HepG2 (cell line): Measurements from ENCODE around the gene SFXN5. TPM values are rescaled to one million over a fixed set of nuclear protein-coding genes. Genes with fewer than 3 reads are reported as not detected.
A peak's percentile ranks its signal among the peaks of the same experiment; 100 is the strongest.

ENCODE experiments used
- FOXO1 ChIP-seq: sonication (generic); formaldehyde crosslinking; IDR thresholded peaks from 2 replicates; pipeline ENCODE4 v1.4.0; 2020; ENCODE audit warnings: missing genetic modification reagents
- HOXA3 ChIP-seq: sonication (generic); formaldehyde crosslinking; IDR thresholded peaks from 2 replicates; pipeline ENCODE4 v1.5.0; 2020; ENCODE audit warnings: missing genetic modification reagents
- HOXA9 ChIP-seq: sonication (generic); formaldehyde crosslinking; IDR thresholded peaks from 2 replicates; pipeline ENCODE4 v1.8.1; 2022; ENCODE audit warnings: missing genetic modification reagents, mild to moderate bottlenecking, moderate library complexity, borderline replicate concordance
- PRMT3 ChIP-seq: sonication (generic); formaldehyde crosslinking; IDR thresholded peaks from 2 replicates; pipeline ENCODE4 v1.8.1; 2022; ENCODE audit warnings: low read depth, mild to moderate bottlenecking, moderate library complexity, missing genetic modification reagents, borderline replicate concordance
- RELA ChIP-seq: sonication (generic); formaldehyde crosslinking; IDR thresholded peaks from 2 replicates; pipeline ENCODE4 v1.4.0; 2020; ENCODE audit warnings: missing genetic modification reagents
- TCF12 ChIP-seq, 2 experiments: fragments of 450-650 bp in 1 of 2; sonication (generic) in 1 of 2; formaldehyde crosslinking in 1 of 2; IDR thresholded peaks; 2 replicates each; pipeline versions ENCODE4 v1.6.1 to v1.8.0; 2017 to 2022; ENCODE audit warnings: antibody characterized with exemption in 1 of 2, mild to moderate bottlenecking in 1 of 2, missing genetic modification reagents in 1 of 2, moderate library complexity in 1 of 2
- ZNF460 ChIP-seq: sonication (generic); formaldehyde crosslinking; IDR thresholded peaks from 2 replicates; pipeline ENCODE4 v1.5.1; 2020; ENCODE audit warnings: missing genetic modification reagents, mild to moderate bottlenecking, borderline replicate concordance
- ZNF782 ChIP-seq: sonication (generic); formaldehyde crosslinking; IDR thresholded peaks from 2 replicates; pipeline ENCODE4 v1.4.0; 2020; ENCODE audit warnings: missing genetic modification reagents, mild to moderate bottlenecking, borderline replicate concordance
- ZSCAN12 ChIP-seq: sonication (generic); formaldehyde crosslinking; IDR thresholded peaks from 2 replicates; pipeline ENCODE4 v1.9.0; 2021; ENCODE audit warnings: mild to moderate bottlenecking, missing genetic modification reagents
- polyA plus RNA-seq, 8 experiments: library from polyadenylated mRNA; depleted of rRNA in 3 of 8; stranded (reverse) in 7 of 8; unstranded in 1 of 8; fragments of >200 nt; fragmentation: Illumina TruSeq in 4 of 8; extraction: Trizol in 4 of 8; gene quantifications; 2 replicates each; pipeline versions ENCODE4 v1.2.1 to v1.2.3, GENCODE V29; 2011 to 2016; ENCODE audit warnings: low read depth in 4 of 8, missing spikeins in 1 of 8, mixed read lengths in 1 of 8; ENCODE audit not compliant: insufficient read depth in 1 of 8
- total RNA-seq, 5 experiments: library from RNA; depleted of rRNA; stranded (reverse); fragments of >200 nt; fragmentation: Illumina TruSeq; extraction: Trizol; gene quantifications; 2 replicates each; pipeline ENCODE4 v1.2.3, GENCODE V29; 2016; ENCODE audit warnings: low read depth in 1 of 5
- TF ChIP-seq, protein P1 (sequence below): sonication (generic); formaldehyde crosslinking; IDR thresholded peaks from 2 replicates; pipeline ENCODE4 v1.5.0; 2020; ENCODE audit warnings: mild to moderate bottlenecking, missing genetic modification reagents, borderline replicate concordance
- TF ChIP-seq, protein P2 (sequence below): IDR thresholded peaks from 2 replicates; pipeline ENCODE4 v1.6.1; 2016; ENCODE audit warnings: missing compliant biosample characterization, missing genetic modification reagents, borderline replicate concordance
- TF ChIP-seq, protein P3 (sequence below): sonication (generic); formaldehyde crosslinking; IDR thresholded peaks from 2 replicates; pipeline ENCODE4 v1.4.0; 2020; ENCODE audit warnings: mild to moderate bottlenecking, missing genetic modification reagents
- TF ChIP-seq, protein P4 (sequence below), 2 experiments: sonication (generic) in 1 of 2; formaldehyde crosslinking in 1 of 2; IDR thresholded peaks; 2 replicates each; pipeline versions ENCODE4 v1.4.0 to v1.6.1; 2018 to 2020; ENCODE audit warnings: missing genetic modification reagents in 2 of 2, borderline replicate concordance in 1 of 2, low read depth in 1 of 2, mild to moderate bottlenecking in 1 of 2, missing biosample characterization in 1 of 2
- TF ChIP-seq, protein P5 (sequence below): sonication (generic); formaldehyde crosslinking; IDR thresholded peaks from 2 replicates; pipeline ENCODE4 v1.5.1; 2020; ENCODE audit warnings: missing genetic modification reagents, mild to moderate bottlenecking, borderline replicate concordance
- TF ChIP-seq, protein P6 (sequence below): sonication (generic); formaldehyde crosslinking; IDR thresholded peaks from 2 replicates; pipeline ENCODE4 v1.9.0; 2021; ENCODE audit warnings: missing genetic modification reagents, mild to moderate bottlenecking, borderline replicate concordance

The SFXN5 gene
- total and polyA plus RNA-seq, 2 of the 13 experiments (the other 11 are each of a cell fraction or from before 2014, with no cell fraction given) = 34.9 to 37.4 TPM

DNA sequence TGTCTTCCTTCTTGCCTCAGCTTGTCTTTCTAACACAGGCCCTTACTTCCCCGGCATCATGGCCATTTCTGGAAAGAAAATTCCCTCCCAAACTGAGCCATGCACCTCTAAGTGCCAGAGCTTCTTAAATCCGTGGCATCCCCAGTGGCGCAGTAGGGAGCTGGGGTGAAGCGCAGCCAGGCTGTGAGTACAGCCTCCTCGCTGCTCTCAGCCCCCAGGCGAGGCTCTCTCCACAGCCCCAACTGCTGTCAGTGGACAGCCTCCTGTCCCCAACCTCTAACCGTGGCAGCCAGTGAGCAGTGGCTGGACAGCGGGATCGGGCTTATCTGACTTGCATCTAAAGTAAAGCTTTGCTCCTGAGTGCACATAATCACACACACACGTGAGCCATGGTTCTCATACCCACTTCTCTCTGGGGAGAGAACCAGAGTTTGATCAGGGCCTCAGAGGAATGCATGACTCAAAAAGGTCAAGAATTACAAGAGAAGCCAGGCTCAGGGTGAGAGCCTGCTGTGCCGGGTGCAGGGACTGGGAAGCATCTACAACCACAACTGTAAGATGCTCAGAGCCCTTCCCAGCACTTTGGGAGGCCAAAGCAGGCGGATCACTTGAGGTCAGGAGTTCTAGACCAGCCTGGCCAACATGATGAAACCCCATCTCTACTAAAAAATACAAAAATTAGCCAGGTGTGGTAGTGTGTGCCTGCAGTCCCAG is 50.7 kb downstream of the SFXN5 start (continued):
- TF ChIP-seq HOXA9 (CRISPR knock-in tag) = no peak
- no peak for TF ChIP-seq ZNF460 (CRISPR knock-in tag)
- peak; percentile 18; the same call in 1 of the 2 replicates for TF ChIP-seq FOXO1 (CRISPR knock-in tag)
- TF ChIP-seq, protein P1, sequence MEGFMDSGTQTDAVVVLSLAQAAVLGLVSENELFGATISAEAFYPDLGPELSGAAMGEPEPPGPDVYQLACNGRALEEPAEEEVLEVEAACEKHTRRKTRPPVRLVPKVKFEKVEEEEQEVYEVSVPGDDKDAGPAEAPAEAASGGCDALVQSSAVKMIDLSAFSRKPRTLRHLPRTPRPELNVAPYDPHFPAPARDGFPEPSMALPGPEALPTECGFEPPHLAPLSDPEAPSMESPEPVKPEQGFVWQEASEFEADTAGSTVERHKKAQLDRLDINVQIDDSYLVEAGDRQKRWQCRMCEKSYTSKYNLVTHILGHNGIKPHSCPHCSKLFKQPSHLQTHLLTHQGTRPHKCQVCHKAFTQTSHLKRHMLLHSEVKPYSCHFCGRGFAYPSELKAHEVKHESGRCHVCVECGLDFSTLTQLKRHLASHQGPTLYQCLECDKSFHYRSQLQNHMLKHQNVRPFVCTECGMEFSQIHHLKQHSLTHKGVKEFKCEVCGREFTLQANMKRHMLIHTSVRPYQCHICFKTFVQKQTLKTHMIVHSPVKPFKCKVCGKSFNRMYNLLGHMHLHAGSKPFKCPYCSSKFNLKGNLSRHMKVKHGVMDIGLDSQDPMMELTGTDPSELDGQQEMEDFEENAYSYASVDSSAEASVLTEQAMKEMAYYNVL (CRISPR knock-in tag) = peak; percentile 74
- TF ChIP-seq TCF12 (IDR thresholded peaks at IDR 0.05) = no peak
- TF ChIP-seq TCF12 (CRISPR knock-in tag; IDR thresholded peaks at IDR 0.05) = peak; percentile 36; the same call in 1 of the 2 replicates
- no peak for TF ChIP-seq PRMT3 (CRISPR knock-in tag)
- TF ChIP-seq, protein P2, sequence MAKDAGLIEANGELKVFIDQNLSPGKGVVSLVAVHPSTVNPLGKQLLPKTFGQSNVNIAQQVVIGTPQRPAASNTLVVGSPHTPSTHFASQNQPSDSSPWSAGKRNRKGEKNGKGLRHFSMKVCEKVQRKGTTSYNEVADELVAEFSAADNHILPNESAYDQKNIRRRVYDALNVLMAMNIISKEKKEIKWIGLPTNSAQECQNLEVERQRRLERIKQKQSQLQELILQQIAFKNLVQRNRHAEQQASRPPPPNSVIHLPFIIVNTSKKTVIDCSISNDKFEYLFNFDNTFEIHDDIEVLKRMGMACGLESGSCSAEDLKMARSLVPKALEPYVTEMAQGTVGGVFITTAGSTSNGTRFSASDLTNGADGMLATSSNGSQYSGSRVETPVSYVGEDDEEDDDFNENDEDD (CRISPR knock-in tag) = no peak
- TF ChIP-seq ZNF782 = no peak
- TF ChIP-seq, protein P3, sequence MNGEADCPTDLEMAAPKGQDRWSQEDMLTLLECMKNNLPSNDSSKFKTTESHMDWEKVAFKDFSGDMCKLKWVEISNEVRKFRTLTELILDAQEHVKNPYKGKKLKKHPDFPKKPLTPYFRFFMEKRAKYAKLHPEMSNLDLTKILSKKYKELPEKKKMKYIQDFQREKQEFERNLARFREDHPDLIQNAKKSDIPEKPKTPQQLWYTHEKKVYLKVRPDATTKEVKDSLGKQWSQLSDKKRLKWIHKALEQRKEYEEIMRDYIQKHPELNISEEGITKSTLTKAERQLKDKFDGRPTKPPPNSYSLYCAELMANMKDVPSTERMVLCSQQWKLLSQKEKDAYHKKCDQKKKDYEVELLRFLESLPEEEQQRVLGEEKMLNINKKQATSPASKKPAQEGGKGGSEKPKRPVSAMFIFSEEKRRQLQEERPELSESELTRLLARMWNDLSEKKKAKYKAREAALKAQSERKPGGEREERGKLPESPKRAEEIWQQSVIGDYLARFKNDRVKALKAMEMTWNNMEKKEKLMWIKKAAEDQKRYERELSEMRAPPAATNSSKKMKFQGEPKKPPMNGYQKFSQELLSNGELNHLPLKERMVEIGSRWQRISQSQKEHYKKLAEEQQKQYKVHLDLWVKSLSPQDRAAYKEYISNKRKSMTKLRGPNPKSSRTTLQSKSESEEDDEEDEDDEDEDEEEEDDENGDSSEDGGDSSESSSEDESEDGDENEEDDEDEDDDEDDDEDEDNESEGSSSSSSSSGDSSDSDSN (CRISPR knock-in tag) = peak; percentile 55
- no peak for TF ChIP-seq ZSCAN12
- TF ChIP-seq, protein P4, sequence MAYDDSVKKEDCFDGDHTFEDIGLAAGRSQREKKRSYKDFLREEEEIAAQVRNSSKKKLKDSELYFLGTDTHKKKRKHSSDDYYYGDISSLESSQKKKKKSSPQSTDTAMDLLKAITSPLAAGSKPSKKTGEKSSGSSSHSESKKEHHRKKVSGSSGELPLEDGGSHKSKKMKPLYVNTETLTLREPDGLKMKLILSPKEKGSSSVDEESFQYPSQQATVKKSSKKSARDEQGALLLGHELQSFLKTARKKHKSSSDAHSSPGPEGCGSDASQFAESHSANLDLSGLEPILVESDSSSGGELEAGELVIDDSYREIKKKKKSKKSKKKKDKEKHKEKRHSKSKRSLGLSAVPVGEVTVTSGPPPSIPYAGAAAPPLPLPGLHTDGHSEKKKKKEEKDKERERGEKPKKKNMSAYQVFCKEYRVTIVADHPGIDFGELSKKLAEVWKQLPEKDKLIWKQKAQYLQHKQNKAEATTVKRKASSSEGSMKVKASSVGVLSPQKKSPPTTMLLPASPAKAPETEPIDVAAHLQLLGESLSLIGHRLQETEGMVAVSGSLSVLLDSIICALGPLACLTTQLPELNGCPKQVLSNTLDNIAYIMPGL (CRISPR knock-in tag; IDR thresholded peaks at IDR 0.05; ENCODE audit: borderline replicate concordance in 1 of 2, low read depth in 1 of 2) = peak in 1 of 2 experiments; percentile 48; a peak in 2 of 4 replicates
- TF ChIP-seq RELA (CRISPR knock-in tag) = no peak
- TF ChIP-seq, protein P5, sequence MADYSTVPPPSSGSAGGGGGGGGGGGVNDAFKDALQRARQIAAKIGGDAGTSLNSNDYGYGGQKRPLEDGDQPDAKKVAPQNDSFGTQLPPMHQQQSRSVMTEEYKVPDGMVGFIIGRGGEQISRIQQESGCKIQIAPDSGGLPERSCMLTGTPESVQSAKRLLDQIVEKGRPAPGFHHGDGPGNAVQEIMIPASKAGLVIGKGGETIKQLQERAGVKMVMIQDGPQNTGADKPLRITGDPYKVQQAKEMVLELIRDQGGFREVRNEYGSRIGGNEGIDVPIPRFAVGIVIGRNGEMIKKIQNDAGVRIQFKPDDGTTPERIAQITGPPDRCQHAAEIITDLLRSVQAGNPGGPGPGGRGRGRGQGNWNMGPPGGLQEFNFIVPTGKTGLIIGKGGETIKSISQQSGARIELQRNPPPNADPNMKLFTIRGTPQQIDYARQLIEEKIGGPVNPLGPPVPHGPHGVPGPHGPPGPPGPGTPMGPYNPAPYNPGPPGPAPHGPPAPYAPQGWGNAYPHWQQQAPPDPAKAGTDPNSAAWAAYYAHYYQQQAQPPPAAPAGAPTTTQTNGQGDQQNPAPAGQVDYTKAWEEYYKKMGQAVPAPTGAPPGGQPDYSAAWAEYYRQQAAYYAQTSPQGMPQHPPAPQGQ = no peak
- TF ChIP-seq HOXA3 = peak; percentile 75
- TF ChIP-seq, protein P6, sequence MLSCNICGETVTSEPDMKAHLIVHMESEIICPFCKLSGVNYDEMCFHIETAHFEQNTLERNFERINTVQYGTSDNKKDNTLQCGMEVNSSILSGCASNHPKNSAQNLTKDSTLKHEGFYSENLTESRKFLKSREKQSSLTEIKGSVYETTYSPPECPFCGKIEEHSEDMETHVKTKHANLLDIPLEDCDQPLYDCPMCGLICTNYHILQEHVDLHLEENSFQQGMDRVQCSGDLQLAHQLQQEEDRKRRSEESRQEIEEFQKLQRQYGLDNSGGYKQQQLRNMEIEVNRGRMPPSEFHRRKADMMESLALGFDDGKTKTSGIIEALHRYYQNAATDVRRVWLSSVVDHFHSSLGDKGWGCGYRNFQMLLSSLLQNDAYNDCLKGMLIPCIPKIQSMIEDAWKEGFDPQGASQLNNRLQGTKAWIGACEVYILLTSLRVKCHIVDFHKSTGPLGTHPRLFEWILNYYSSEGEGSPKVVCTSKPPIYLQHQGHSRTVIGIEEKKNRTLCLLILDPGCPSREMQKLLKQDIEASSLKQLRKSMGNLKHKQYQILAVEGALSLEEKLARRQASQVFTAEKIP (CRISPR knock-in tag) = no peak
